Right atrium auricular region (tissue), 2 donors: Measurements from ENCODE around the gene MSRB2. TPM values are rescaled to one million over a fixed set of nuclear protein-coding genes. Genes with fewer than 3 reads are reported as not detected.
A peak's percentile ranks its signal among the peaks of the same experiment; 100 is the strongest.

Experiments
- DNase-seq: peaks from one replicate; pipeline ENCODE4 v3.0.0-alpha.2; 2019; ENCODE audit warnings: low spot score
- H3K27ac ChIP-seq, 2 donors: fragments of 200-600 bp; sonication (generic); 1 replicate in 1 of 2; 2 replicates in 1 of 2; pipeline ENCODE4 v1.5.1; 2016 to 2019
- H3K27me3 ChIP-seq, 2 donors: fragments of 200-600 bp; sonication (generic); one replicate each; pipeline versions ENCODE4 v1.5.1 to v1.6.0; 2017 to 2019
- H3K36me3 ChIP-seq: fragments of 200-600 bp; sonication (generic); one replicate; pipeline ENCODE4 v1.5.1; 2016
- H3K4me1 ChIP-seq, 2 donors: fragments of 200-600 bp; sonication (generic); one replicate each; pipeline versions ENCODE4 v1.5.1 to v1.6.0; 2017 to 2019
- H3K4me3 ChIP-seq, 2 donors: fragments of 200-600 bp; sonication (generic); 1 replicate in 1 of 2; 2 replicates in 1 of 2; pipeline ENCODE4 v1.5.1; 2017 to 2019; ENCODE audit warnings: mild to moderate bottlenecking in 1 of 2, moderate library complexity in 1 of 2
- H3K9me3 ChIP-seq, 2 donors: fragments of 200-600 bp; sonication (generic); one replicate each; pipeline ENCODE4 v1.5.1; 2019
- CTCF ChIP-seq, 2 donors: fragments of 200-600 bp; sonication (generic); IDR thresholded peaks; one replicate each; pipeline ENCODE4 v1.5.1; 2019; ENCODE audit warnings: antibody characterized with exemption in 2 of 2
- total RNA-seq, 2 donors: library from RNA; depleted of rRNA; stranded (reverse); fragments of >200 nt; gene quantifications; one replicate each; pipeline ENCODE4 v1.1.0, GENCODE V29; 2016

Gene MSRB2
- total RNA-seq, 2 donors from 2014 or later: 68.6 to 71.0 TPM

- Histone ChIP-seq H3K4me1 (peaks cover 0 to 19% of the 10 kb centered on the region in 2 donors), H3K36me3 (no peaks in the 10 kb centered on the region), H3K4me3 (peak overlapping the region; percentile 79 to 90), H3K9me3 (peaks cover 0 to 9% of the 10 kb centered on the region in 2 donors), H3K27ac (peak overlapping the region; percentile 91 to 99), H3K27me3 (no peaks in the 10 kb centered on the region)
- TF ChIP-seq CTCF (IDR thresholded peaks at IDR 0.05): no peak
- DNase-seq: no peak
Measured at GRCh38 chr10:23096802-23097549, 1.6 kb downstream of the MSRB2 start.

- no peak for DNase-seq
- no peak for TF ChIP-seq CTCF (IDR thresholded peaks at IDR 0.05)
- no peaks in the 10 kb centered on the region for H3K27me3 ChIP-seq
- peaks cover 0 to 19% of the 10 kb centered on the region in 2 donors for H3K4me1 ChIP-seq
- H3K27ac ChIP-seq: no peak overlapping the region
- H3K9me3 ChIP-seq: no peaks in the 10 kb centered on the region
- H3K4me3 ChIP-seq: no peak overlapping the region
- no peaks in the 10 kb centered on the region for H3K36me3 ChIP-seq
Measured at GRCh38 chr10:23099079-23099478, 3.7 kb downstream of the MSRB2 start.

- no peak for TF ChIP-seq CTCF (IDR thresholded peaks at IDR 0.05)
- DNase-seq: no peak
- Histone ChIP-seq H3K9me3 (no peaks in the 10 kb centered on the region), H3K4me1 (peaks cover 0 to 19% of the 10 kb centered on the region in 2 donors), H3K27ac (no peak overlapping the region), H3K36me3 (peaks cover 6% of the 10 kb centered on the region), H3K4me3 (no peak overlapping the region), H3K27me3 (no peaks in the 10 kb centered on the region)
Measured at GRCh38 chr10:23099816-23100215, 4.4 kb downstream of the MSRB2 start.

- Histone ChIP-seq H3K9me3 (no peaks in the 10 kb centered on the region), H3K4me1 (peaks cover 0 to 19% of the 10 kb centered on the region in 2 donors), H3K27ac (no peak overlapping the region), H3K4me3 (no peak overlapping the region), H3K27me3 (no peaks in the 10 kb centered on the region), H3K36me3 (peaks cover 10% of the 10 kb centered on the region)
- no peak for TF ChIP-seq CTCF (IDR thresholded peaks at IDR 0.05)
- DNase-seq: no peak
Measured at GRCh38 chr10:23100331-23101030, 5.1 kb downstream of the MSRB2 start.

GRCh38 chr10:23106331-23107072 lies 11.1 kb downstream of the MSRB2 start:
- no peak overlapping the region for H3K27ac ChIP-seq
- no peaks in the 10 kb centered on the region for H3K9me3 ChIP-seq
- no peak for DNase-seq
- peaks cover 54% of the 10 kb centered on the region for H3K36me3 ChIP-seq
- H3K4me1 ChIP-seq: no peaks in the 10 kb centered on the region
- H3K27me3 ChIP-seq: no peaks in the 10 kb centered on the region
- TF ChIP-seq CTCF (IDR thresholded peaks at IDR 0.05): no peak
- H3K4me3 ChIP-seq: no peak overlapping the region
